NCI-H1417 (cell line): Measurements from ENCODE around the gene DMP1.
"Not testable (repeated sequence)": the region's sequence is repeated elsewhere in the genome, so short reads cannot be mapped to it uniquely, and the experiment has no call there.

ENCODE experiments used
- DNase-seq, 3 experiments: peaks; one replicate each; lab custom pipeline; 2025; lab: John Stamatoyannopoulos, UW

The DMP1 gene

GRCh38 chr4:87680271-87680670 is 30.2 kb downstream of the DMP1 start:
- DNase-seq = no peak

DNA sequence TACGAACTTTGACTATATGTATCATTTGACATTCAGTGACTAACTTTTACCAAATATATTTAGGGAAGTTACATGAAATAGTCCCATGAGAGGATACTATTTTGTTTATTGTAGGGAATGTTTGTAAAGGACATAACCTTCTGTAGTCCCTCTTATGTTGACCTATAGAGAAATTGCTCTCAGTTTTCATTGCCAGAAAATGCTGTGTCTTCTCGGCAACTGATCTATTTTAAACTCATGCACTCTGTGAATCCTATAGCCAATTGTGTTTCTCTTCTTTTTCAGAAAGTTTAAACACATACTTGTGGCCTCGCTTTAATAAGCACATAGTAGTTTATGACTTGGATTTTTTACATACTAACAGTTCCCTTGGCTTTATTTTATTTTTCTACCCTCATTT is 38.2 kb downstream of the DMP1 start:
- no peak for DNase-seq

- DNase-seq = not testable (repeated sequence)
These were observed 40.9 kb downstream of the DMP1 start for GRCh38 chr4:87690947-87691346.

- not testable (repeated sequence) for DNase-seq
These were observed 42.0 kb downstream of the DMP1 start for GRCh38 chr4:87692060-87692459.

DNA sequence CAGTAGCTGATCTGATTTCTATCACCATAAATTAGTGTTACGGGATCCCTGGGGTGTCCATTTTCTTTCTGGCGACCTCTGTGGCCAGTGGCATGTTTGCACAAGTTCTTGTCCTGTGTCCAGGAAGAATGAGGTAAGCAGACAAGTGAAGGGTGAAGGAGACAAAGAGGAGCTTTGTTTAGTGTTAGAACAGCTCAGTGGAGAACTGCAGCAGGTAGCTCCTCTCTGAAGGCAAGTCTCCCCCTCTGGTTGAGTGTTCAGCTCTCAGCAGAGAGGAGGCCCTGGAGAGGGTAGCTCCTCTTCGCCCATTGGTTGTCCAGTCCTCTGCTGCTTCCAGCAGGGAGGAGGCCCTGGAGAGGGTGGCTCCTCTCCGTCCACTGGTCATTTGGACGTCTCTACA is 47.2 kb downstream of the DMP1 start:
- no peak for DNase-seq

- DNase-seq = no peak
These were observed 47.9 kb downstream of the DMP1 start for GRCh38 chr4:87697945-87698344.

GRCh38 chr4:87698394-87698793 is 48.3 kb downstream of the DMP1 start:
- no peak for DNase-seq

DNA sequence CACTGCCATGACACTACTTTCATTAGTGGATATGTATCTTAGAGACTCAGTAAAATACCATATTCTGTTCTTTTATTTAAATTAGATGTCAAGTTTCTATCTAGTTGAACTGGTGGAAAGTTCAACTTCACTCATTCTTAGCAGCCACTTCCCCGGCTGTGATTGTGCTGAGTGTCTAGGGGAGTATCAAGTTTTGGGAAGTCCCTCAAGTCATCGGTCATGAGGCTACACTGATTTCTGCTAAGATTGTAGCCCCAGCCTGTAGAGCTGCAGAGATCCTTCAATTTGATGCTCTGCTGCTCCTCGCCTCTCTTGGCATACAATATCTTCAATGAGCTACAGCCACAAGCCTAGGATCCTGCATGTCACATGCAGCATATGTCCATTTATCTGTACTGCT is 53.9 kb downstream of the DMP1 start:
- no peak for DNase-seq

DNA sequence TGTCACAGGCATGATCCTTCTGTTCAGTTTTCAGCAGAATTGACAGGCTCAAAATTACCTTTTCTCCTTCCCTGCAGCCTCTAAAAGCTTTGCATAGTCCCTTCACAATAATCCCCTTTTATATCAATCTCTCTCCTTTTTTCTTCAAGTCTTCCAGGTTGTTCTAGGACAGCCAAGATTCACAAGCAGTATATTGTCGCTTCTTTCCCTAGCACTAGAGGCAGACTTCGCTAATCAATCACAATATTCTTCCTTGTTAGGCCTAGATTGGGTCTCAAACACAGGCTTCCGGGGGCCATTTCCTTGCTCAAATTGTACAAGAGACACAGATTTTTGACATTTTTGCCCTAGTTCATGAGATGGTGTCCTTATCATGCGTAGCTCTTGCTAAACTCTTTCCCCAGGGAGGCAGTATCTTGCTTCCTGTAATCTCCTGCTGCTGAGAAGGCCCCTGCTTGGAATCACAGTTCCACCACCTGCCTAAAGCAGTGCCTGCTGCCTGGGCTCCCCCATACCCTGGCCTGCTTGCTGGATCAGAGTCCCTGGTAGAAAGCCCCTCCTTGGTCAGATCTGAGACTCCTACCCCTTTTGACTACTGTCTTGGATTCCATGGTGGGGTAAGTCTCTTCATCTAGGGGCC is 57.3 kb downstream of the DMP1 start:
- no peak for DNase-seq
